ENCODE measurements around the gene GYG1. TPM values are rescaled to one million over a fixed set of nuclear protein-coding genes. Genes with fewer than 3 reads are reported as not detected.
A peak's percentile ranks its signal among the peaks of the same experiment; 100 is the strongest.

The GYG1 gene
- total RNA-seq, 1 experiment from 2014 or later: 75.2 TPM

DNA sequence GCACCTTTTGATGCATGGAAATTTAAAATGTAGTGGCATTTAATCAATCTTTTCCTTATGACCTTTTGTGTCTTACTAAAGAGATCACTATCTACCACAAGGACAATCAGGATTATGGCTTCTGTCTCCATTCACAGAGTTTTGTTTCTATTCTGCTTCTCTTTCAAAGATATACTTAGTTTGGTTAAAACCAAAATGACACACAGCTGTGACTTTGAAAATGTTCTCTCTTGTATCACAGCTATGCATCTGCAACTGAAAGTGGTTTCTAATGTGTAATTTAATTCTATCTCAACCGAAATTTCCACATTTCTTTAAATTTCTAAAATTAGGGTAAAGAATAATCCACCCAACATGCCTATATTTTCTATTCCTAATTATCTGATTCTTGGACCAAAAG, 67.3 kb downstream of the GYG1 start:
- ATAC-seq: no peak
- DNase-seq (ENCODE audit: low read depth, low spot score): no peak
- BruUV-seq (replicated peaks): TSS peak; percentile 23
- TF ChIP-seq TCF7L2 (IDR thresholded peaks at IDR 0.05; ENCODE audit: low read depth, low read length) (no peak), POLR2AphosphoS5 (IDR thresholded peaks at IDR 0.05; ENCODE audit: low read depth, low read length) (no peak), SIN3A (IDR thresholded peaks at IDR 0.05; ENCODE audit: borderline replicate concordance, insufficient read depth, low read depth, low read length) (no peak)
- TF ChIP-seq, protein P1, sequence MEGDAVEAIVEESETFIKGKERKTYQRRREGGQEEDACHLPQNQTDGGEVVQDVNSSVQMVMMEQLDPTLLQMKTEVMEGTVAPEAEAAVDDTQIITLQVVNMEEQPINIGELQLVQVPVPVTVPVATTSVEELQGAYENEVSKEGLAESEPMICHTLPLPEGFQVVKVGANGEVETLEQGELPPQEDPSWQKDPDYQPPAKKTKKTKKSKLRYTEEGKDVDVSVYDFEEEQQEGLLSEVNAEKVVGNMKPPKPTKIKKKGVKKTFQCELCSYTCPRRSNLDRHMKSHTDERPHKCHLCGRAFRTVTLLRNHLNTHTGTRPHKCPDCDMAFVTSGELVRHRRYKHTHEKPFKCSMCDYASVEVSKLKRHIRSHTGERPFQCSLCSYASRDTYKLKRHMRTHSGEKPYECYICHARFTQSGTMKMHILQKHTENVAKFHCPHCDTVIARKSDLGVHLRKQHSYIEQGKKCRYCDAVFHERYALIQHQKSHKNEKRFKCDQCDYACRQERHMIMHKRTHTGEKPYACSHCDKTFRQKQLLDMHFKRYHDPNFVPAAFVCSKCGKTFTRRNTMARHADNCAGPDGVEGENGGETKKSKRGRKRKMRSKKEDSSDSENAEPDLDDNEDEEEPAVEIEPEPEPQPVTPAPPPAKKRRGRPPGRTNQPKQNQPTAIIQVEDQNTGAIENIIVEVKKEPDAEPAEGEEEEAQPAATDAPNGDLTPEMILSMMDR (IDR thresholded peaks at IDR 0.05): no peak
- TF ChIP-seq, protein P2, sequence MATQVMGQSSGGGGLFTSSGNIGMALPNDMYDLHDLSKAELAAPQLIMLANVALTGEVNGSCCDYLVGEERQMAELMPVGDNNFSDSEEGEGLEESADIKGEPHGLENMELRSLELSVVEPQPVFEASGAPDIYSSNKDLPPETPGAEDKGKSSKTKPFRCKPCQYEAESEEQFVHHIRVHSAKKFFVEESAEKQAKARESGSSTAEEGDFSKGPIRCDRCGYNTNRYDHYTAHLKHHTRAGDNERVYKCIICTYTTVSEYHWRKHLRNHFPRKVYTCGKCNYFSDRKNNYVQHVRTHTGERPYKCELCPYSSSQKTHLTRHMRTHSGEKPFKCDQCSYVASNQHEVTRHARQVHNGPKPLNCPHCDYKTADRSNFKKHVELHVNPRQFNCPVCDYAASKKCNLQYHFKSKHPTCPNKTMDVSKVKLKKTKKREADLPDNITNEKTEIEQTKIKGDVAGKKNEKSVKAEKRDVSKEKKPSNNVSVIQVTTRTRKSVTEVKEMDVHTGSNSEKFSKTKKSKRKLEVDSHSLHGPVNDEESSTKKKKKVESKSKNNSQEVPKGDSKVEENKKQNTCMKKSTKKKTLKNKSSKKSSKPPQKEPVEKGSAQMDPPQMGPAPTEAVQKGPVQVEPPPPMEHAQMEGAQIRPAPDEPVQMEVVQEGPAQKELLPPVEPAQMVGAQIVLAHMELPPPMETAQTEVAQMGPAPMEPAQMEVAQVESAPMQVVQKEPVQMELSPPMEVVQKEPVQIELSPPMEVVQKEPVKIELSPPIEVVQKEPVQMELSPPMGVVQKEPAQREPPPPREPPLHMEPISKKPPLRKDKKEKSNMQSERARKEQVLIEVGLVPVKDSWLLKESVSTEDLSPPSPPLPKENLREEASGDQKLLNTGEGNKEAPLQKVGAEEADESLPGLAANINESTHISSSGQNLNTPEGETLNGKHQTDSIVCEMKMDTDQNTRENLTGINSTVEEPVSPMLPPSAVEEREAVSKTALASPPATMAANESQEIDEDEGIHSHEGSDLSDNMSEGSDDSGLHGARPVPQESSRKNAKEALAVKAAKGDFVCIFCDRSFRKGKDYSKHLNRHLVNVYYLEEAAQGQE (IDR thresholded peaks at IDR 0.05; ENCODE audit: insufficient read depth in 1 of 2, low read depth in 2 of 2, low read length in 1 of 2): no peak
- no peaks in the 10 kb centered on the region for H3K4me1 ChIP-seq (ENCODE audit: control insufficient read depth, insufficient read depth, low read length)
- POLR2A ChIA-PET: no interaction called here
- CTCF ChIA-PET: no interaction called here
- no peak overlapping the region for H3K4me3 ChIP-seq (ENCODE audit: low read depth in 2 of 2, low read length in 2 of 2)
- no peak overlapping the region for H3K27ac ChIP-seq (ENCODE audit: low read length)
- intact Hi-C loops (cut with micrococcal nuclease; ENCODE audit: unreplicated experiment) (no loop called here), in situ Hi-C loops (cut with HindIII; ENCODE audit: low pct_unique_long_range_greater_than_20kb, low sequenced_read_pairs) (no loop called here)
- peaks cover 72% of the 10 kb centered on the region for H3K36me3 ChIP-seq (ENCODE audit: control insufficient read depth, insufficient read depth, low read length)
- H3K27me3 ChIP-seq (ENCODE audit: control insufficient read depth, insufficient read depth, low read length): no peaks in the 10 kb centered on the region
- H3K9me3 ChIP-seq (ENCODE audit: control insufficient read depth, insufficient read depth, low read depth, low read length): no peaks in the 10 kb centered on the region

DNA sequence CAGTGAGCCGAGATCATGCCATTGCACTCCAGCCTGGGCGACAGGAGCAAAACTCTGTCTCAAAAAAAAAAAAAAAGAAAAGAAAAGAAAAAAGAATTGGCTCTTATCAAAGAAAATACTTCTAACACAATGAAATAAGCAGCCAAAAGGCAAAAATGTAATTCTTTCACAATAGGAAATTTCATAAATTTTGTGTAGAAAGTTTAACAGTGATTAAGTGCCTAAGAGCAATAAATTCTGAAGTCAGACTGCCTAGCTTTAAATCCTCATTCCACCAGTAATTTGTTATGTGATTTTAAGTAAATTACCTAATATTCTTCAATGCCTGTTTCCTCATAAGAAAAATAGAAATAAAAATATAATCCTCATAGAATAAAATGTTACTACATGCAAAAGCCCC, 70.4 kb downstream of the GYG1 start:
- DNase-seq (ENCODE audit: low read depth, low spot score) (no peak), ATAC-seq (no peak)
- TF ChIP-seq POLR2AphosphoS5 (IDR thresholded peaks at IDR 0.05; ENCODE audit: low read depth, low read length): no peak
- no peak for TF ChIP-seq SIN3A (IDR thresholded peaks at IDR 0.05; ENCODE audit: borderline replicate concordance, insufficient read depth, low read depth, low read length)
- TF ChIP-seq, protein P1 (IDR thresholded peaks at IDR 0.05): no peak
- no peak for TF ChIP-seq TCF7L2 (IDR thresholded peaks at IDR 0.05; ENCODE audit: low read depth, low read length)
- TF ChIP-seq, protein P2 (IDR thresholded peaks at IDR 0.05; ENCODE audit: insufficient read depth in 1 of 2, low read depth in 2 of 2, low read length in 1 of 2): no peak
- no TSS peak for BruUV-seq (replicated peaks)
- H3K27me3 ChIP-seq (ENCODE audit: control insufficient read depth, insufficient read depth, low read length): no peaks in the 10 kb centered on the region
- POLR2A ChIA-PET: no interaction called here
- no peak overlapping the region for H3K4me3 ChIP-seq (ENCODE audit: low read depth in 2 of 2, low read length in 2 of 2)
- in situ Hi-C loops (cut with HindIII; ENCODE audit: low pct_unique_long_range_greater_than_20kb, low sequenced_read_pairs) (no loop called here), intact Hi-C loops (cut with micrococcal nuclease; ENCODE audit: unreplicated experiment) (no loop called here)
- no peak overlapping the region for H3K27ac ChIP-seq (ENCODE audit: low read length)
- CTCF ChIA-PET: no interaction called here
- no peaks in the 10 kb centered on the region for H3K4me1 ChIP-seq (ENCODE audit: control insufficient read depth, insufficient read depth, low read length)
- H3K36me3 ChIP-seq (ENCODE audit: control insufficient read depth, insufficient read depth, low read length): peaks cover 62% of the 10 kb centered on the region
- H3K9me3 ChIP-seq (ENCODE audit: control insufficient read depth, insufficient read depth, low read depth, low read length): no peaks in the 10 kb centered on the region

All from Panc1 (cell line).